Stimulated activated CD8-positive, alpha-beta memory T cell treated with anti-CD3 and anti-CD28 coated beads, Interleukin-7, amount 100 ng/mL, for 1 hour (primary cell): ENCODE measurements around the gene CNTFR.
"Not testable (repeated sequence)": the region's sequence is repeated elsewhere in the genome, so short reads cannot be mapped to it uniquely, and the experiment has no call there.

ENCODE experiments used
- DNase-seq, 2 donors: peaks; one replicate each; pipeline ENCODE4 v3.0.0-alpha.2; 2020; ENCODE audit warnings: low read depth in 2 of 2

Gene CNTFR

GRCh38 chr9:34555500-34555899 is 34.0 kb downstream of the CNTFR start:
- no peak for DNase-seq

- DNase-seq, result no peak
These were observed 34.5 kb downstream of the CNTFR start for GRCh38 chr9:34555002-34555348.

GRCh38 chr9:34554211-34555001 is 35.1 kb downstream of the CNTFR start:
- DNase-seq, result no peak

GRCh38 chr9:34553511-34554021 is 36.0 kb downstream of the CNTFR start:
- no peak for DNase-seq

GRCh38 chr9:34552986-34553385 is 36.5 kb downstream of the CNTFR start:
- DNase-seq, result no peak

GRCh38 chr9:34552606-34552981 is 36.9 kb downstream of the CNTFR start:
- no peak for DNase-seq

GRCh38 chr9:34551751-34552605 is 37.5 kb downstream of the CNTFR start:
- DNase-seq, result no peak

- DNase-seq, result no peak
These were observed 38.7 kb downstream of the CNTFR start for GRCh38 chr9:34550681-34551270.

GRCh38 chr9:34550016-34550680 is 39.4 kb downstream of the CNTFR start:
- no peak for DNase-seq

- no peak for DNase-seq
These were observed 40.2 kb downstream of the CNTFR start for GRCh38 chr9:34549407-34549732.

- DNase-seq, result no peak
These were observed 41.4 kb downstream of the CNTFR start for GRCh38 chr9:34547960-34548611.

- peak in 1 of 2 donors; percentile 20 for DNase-seq
These were observed 42.4 kb downstream of the CNTFR start for GRCh38 chr9:34546834-34547827.

- no peak for DNase-seq
These were observed 43.3 kb downstream of the CNTFR start for GRCh38 chr9:34546102-34546833.

- DNase-seq, result no peak
These were observed 44.0 kb downstream of the CNTFR start for GRCh38 chr9:34545497-34545896.

- no peak for DNase-seq
These were observed 45.5 kb downstream of the CNTFR start for GRCh38 chr9:34544035-34544434.

GRCh38 chr9:34541540-34541939 is 48.0 kb downstream of the CNTFR start:
- no peak for DNase-seq

- DNase-seq, result no peak
These were observed 48.7 kb downstream of the CNTFR start for GRCh38 chr9:34540827-34541226.

GRCh38 chr9:34536685-34537084 is 52.8 kb downstream of the CNTFR start:
- DNase-seq, result no peak

- not testable (repeated sequence) for DNase-seq
These were observed 57.5 kb downstream of the CNTFR start for GRCh38 chr9:34532041-34532440.

- DNase-seq, result no peak
These were observed 63.5 kb downstream of the CNTFR start for GRCh38 chr9:34526026-34526425.
